Activated CD4-positive, alpha-beta T cell treated with anti-CD3 and anti-CD28 coated beads, Interleukin-2, amount 50 U/mL, for 16 hours (primary cell): ENCODE measurements around the gene TANGO6.
"Not testable (repeated sequence)": the region's sequence is repeated elsewhere in the genome, so short reads cannot be mapped to it uniquely, and the experiment has no call there.

Experiments used
- DNase-seq: peaks from one replicate; pipeline ENCODE4 v3.0.0-alpha.2; 2020

Gene TANGO6

GRCh38 chr16:68973611-68974120 is 130.3 kb downstream of the TANGO6 start:
- no peak for DNase-seq

GRCh38 chr16:68978303-68978954 is 135.1 kb downstream of the TANGO6 start:
- DNase-seq: no peak

- DNase-seq: no peak
These were observed 137.5 kb downstream of the TANGO6 start for GRCh38 chr16:68980695-68981315.

GRCh38 chr16:68981971-68982370 is 138.6 kb downstream of the TANGO6 start:
- DNase-seq: no peak

GRCh38 chr16:68984467-68984866 is 141.1 kb downstream of the TANGO6 start:
- no peak for DNase-seq

- no peak for DNase-seq
These were observed 141.9 kb downstream of the TANGO6 start for GRCh38 chr16:68985268-68985667.

- no peak for DNase-seq
These were observed 142.5 kb downstream of the TANGO6 start for GRCh38 chr16:68985855-68986254.

- DNase-seq: no peak
These were observed 144.6 kb downstream of the TANGO6 start for GRCh38 chr16:68987734-68988457.

- DNase-seq: not testable (repeated sequence)
These were observed 147.0 kb downstream of the TANGO6 start for GRCh38 chr16:68990172-68990845.

GRCh38 chr16:68991075-68991474 is 147.7 kb downstream of the TANGO6 start:
- DNase-seq: no peak

GRCh38 chr16:68992521-68992920 is 149.2 kb downstream of the TANGO6 start:
- DNase-seq: no peak

GRCh38 chr16:68993456-68993855 is 150.1 kb downstream of the TANGO6 start:
- DNase-seq: no peak

GRCh38 chr16:68993885-68994284 is 150.6 kb downstream of the TANGO6 start:
- DNase-seq: no peak

- DNase-seq: no peak
These were observed 151.0 kb downstream of the TANGO6 start for GRCh38 chr16:68994324-68994723.

- DNase-seq: no peak
These were observed 151.7 kb downstream of the TANGO6 start for GRCh38 chr16:68995011-68995504.

GRCh38 chr16:68997564-68997963 is 154.2 kb downstream of the TANGO6 start:
- no peak for DNase-seq

- no peak for DNase-seq
These were observed 155.8 kb downstream of the TANGO6 start for GRCh38 chr16:68999114-68999513.

GRCh38 chr16:69003500-69003899 is 160.2 kb downstream of the TANGO6 start:
- no peak for DNase-seq

GRCh38 chr16:69005641-69006355 is 162.5 kb downstream of the TANGO6 start:
- DNase-seq: no peak

GRCh38 chr16:69012906-69013305 is 169.6 kb downstream of the TANGO6 start:
- no peak for DNase-seq

GRCh38 chr16:69013991-69014390 is 170.7 kb downstream of the TANGO6 start:
- DNase-seq: no peak

- no peak for DNase-seq
These were observed 171.5 kb downstream of the TANGO6 start for GRCh38 chr16:69014811-69015210.
